GM12878 (cell line): ENCODE data around the gene CCL16.

ENCODE experiments used
- RCOR1 ChIP-seq: conservative IDR thresholded peaks from 2 replicates; pipeline ENCODE4 v1.6.1; 2012; ENCODE audit warnings: low read depth, low read length, improper control_type of control experiment
- RFX5 ChIP-seq: IDR thresholded peaks from 2 replicates; pipeline ENCODE4 v1.6.1; 2011; ENCODE audit warnings: low read depth, low read length, improper control_type of control experiment
- TAF1 ChIP-seq: IDR thresholded peaks from 2 replicates; pipeline ENCODE4 v1.6.1; 2011; ENCODE audit warnings: mild to moderate bottlenecking, low read depth, low read length, borderline replicate concordance
- TF ChIP-seq, protein P1 (sequence below), 3 experiments: IDR thresholded peaks in 2 of 3; conservative IDR thresholded peaks in 1 of 3; 2 replicates each; pipeline ENCODE4 v1.5.1; 2011; ENCODE audit warnings: low read depth in 3 of 3, low read length in 3 of 3, mild to moderate bottlenecking in 3 of 3, control low read depth in 2 of 3, moderate library complexity in 2 of 3, inconsistent platforms in 1 of 3, mixed read lengths in 1 of 3; ENCODE audit not compliant: control insufficient read depth in 2 of 3, insufficient read depth in 1 of 3; ENCODE audit errors: extremely low read depth in 1 of 3

DNA sequence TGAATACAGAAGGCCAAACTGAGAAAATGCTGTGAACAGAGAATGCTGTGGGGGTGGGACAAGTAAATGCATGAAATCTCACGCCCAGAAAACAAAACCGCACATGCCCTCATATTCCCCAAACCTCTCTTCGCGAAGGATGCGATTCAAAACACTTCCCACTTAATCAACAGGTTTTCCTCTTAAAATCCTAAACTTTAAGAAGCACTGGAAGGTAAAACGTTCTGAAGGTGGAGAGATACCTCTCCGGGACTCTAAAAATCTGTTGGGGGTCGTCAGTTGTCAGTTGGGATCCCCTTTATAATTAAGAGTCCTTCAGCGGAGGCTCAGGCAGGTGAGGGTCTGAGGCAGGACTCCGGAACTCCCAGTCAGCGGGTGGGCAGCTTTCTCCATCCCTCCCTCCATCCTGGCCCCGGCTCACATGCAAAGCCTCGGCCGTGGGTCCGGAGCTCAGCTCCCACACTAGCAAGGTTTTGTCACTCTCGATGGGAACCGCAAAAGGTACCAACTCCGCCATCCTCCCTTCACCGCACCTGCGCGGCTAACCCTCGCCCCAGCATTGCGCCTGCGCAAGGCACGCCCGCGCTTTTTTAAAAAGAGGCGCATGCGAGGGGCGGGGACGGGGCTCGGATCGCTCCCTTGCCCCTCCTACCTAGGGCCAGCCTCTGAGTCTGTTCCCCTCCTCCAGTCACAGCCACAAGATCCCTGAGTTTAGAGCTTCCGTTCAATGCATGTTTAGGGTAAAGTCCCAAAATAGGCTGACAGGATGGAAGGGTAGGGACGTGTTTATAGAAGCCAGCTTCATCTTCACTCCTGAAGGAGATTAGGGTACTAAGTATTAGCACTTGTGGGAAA lies 50.9 kb downstream of the CCL16 start, which contains the start of gene RDM1:
- TF ChIP-seq, protein P1, sequence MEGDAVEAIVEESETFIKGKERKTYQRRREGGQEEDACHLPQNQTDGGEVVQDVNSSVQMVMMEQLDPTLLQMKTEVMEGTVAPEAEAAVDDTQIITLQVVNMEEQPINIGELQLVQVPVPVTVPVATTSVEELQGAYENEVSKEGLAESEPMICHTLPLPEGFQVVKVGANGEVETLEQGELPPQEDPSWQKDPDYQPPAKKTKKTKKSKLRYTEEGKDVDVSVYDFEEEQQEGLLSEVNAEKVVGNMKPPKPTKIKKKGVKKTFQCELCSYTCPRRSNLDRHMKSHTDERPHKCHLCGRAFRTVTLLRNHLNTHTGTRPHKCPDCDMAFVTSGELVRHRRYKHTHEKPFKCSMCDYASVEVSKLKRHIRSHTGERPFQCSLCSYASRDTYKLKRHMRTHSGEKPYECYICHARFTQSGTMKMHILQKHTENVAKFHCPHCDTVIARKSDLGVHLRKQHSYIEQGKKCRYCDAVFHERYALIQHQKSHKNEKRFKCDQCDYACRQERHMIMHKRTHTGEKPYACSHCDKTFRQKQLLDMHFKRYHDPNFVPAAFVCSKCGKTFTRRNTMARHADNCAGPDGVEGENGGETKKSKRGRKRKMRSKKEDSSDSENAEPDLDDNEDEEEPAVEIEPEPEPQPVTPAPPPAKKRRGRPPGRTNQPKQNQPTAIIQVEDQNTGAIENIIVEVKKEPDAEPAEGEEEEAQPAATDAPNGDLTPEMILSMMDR (IDR thresholded peaks at IDR 0.05 in 2 of 3, conservative IDR thresholded peaks at IDR 0.05 in 1 of 3; ENCODE audit: control insufficient read depth in 2 of 3, extremely low read depth in 1 of 3, insufficient read depth in 1 of 3, low read depth in 3 of 3, low read length in 3 of 3) = no peak
- TF ChIP-seq TAF1 (no peak; the same call in 1 of the 2 replicates), RCOR1 (no peak), RFX5 (0 out of 2 replicates have a peak, but pooled peaks have one; percentile 10)
